Thoracic aorta (tissue), 2 donors: Measurements from ENCODE around the gene AHI1. TPM values are rescaled to one million over a fixed set of nuclear protein-coding genes. Genes with fewer than 3 reads are reported as not detected.

Experiments used
- ATAC-seq: fragments of 150-250 bp; one replicate; pipeline ENCODE4 v1.8.0; 2017; ENCODE audit warnings: low read depth; ENCODE audit not compliant: insufficient number of reproducible peaks, low FRiP score
- DNase-seq: peaks from one replicate; pipeline ENCODE4 v3.0.0-alpha.2; 2020; ENCODE audit warnings: low spot score
- H3K27ac ChIP-seq, 2 donors: fragments of 200-600 bp; sonication (generic); 1 replicate in 1 of 2; 2 replicates in 1 of 2; pipeline ENCODE4 v1.5.1; 2016; ENCODE audit warnings: mild to moderate bottlenecking in 2 of 2, moderate library complexity in 2 of 2
- H3K27me3 ChIP-seq: fragments of 200-600 bp; sonication (generic); replicated peaks from 2 replicates; pipeline ENCODE4 v1.6.0; 2016; ENCODE audit warnings: mild to moderate bottlenecking; ENCODE audit not compliant: insufficient read depth
- H3K36me3 ChIP-seq: fragments of 200-600 bp; sonication (generic); one replicate; pipeline ENCODE4 v1.5.1; 2016
- H3K4me1 ChIP-seq, 2 donors: fragments of 200-600 bp; sonication (generic); 1 replicate in 1 of 2; 2 replicates in 1 of 2; pipeline versions ENCODE4 v1.5.1 to v1.6.0; 2016; ENCODE audit warnings: low read depth in 2 of 2, mild to moderate bottlenecking in 1 of 2; ENCODE audit not compliant: control insufficient read depth in 1 of 2
- H3K4me3 ChIP-seq: fragments of 200-600 bp; sonication (generic); 2 replicates; pipeline ENCODE4 v1.5.1; 2016; ENCODE audit warnings: mild to moderate bottlenecking
- H3K9me3 ChIP-seq: fragments of 200-600 bp; sonication (generic); 2 replicates; pipeline ENCODE4 v1.5.1; 2016
- CTCF ChIP-seq: fragments of 200-600 bp; sonication (generic); IDR thresholded peaks from one replicate; pipeline ENCODE4 v1.5.1; 2019; ENCODE audit warnings: antibody characterized with exemption
- total RNA-seq, 2 donors: library from RNA; depleted of rRNA; stranded (reverse); fragments of >200 nt; gene quantifications; one replicate each; pipeline versions ENCODE4 v1.1.0 to v1.2.3, GENCODE V29; 2016

The AHI1 gene
- 10 to 100 TPM; 21.7 to 65.5 TPM for total RNA-seq

DNA sequence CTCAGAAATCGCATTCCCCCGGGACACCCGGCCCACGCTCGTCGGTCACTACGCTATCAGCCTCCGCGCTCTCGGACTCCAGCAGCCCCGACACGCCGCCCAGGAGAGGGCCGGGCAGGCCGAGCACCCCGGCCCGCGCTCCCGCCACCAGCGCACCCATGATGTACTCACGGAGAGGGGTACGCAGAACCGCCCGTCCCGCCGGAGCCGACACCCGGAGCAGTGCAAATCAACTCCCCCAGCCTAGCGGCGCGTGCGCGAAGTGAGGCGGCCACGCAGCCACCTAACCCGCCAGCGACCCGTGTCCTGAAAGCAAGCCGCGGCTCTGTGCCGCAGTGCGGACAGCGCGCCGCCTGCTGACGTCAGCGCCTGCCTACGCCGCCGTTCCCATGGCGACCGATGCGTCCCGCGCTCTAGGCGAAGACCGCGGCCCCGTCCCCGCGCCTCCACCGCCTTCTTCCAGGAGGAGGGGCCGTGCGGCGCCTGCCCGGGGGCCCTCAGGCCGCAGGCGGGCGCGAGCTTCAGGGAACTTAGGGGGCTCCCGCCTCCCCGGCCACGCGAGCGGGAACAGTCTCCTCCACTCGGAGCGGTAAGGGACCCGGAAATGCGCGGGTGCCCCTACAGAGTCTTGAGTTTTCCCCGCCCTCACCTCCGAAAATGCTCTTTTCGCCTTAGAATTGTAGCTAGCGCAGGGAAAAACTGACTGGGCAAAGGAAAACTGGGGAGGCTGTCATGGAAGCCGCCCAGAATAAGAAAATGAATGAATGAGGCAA is at the start of gene AHI1:
Gene AHI1, minus strand, starts transcription at position 329 of the 773 bp plus-strand sequence. CDS start 5,503 bp downstream, outside the sequence.
- H3K27me3 ChIP-seq, result no peaks in the 10 kb centered on the region
- DNase-seq, result peak; percentile 80
- H3K4me1 ChIP-seq, result peaks cover 9 to 16% of the 10 kb centered on the region in 2 donors
- no peak for TF ChIP-seq CTCF
- H3K9me3 ChIP-seq, result no peaks in the 10 kb centered on the region
- H3K27ac ChIP-seq, result peak within 1 kb of the TSS; percentile 97 to 99
- H3K4me3 ChIP-seq, result peak within 1 kb of the TSS; percentile 95
- ATAC-seq, result peak; percentile 92
- H3K36me3 ChIP-seq, result no peaks in the 10 kb centered on the region

DNA sequence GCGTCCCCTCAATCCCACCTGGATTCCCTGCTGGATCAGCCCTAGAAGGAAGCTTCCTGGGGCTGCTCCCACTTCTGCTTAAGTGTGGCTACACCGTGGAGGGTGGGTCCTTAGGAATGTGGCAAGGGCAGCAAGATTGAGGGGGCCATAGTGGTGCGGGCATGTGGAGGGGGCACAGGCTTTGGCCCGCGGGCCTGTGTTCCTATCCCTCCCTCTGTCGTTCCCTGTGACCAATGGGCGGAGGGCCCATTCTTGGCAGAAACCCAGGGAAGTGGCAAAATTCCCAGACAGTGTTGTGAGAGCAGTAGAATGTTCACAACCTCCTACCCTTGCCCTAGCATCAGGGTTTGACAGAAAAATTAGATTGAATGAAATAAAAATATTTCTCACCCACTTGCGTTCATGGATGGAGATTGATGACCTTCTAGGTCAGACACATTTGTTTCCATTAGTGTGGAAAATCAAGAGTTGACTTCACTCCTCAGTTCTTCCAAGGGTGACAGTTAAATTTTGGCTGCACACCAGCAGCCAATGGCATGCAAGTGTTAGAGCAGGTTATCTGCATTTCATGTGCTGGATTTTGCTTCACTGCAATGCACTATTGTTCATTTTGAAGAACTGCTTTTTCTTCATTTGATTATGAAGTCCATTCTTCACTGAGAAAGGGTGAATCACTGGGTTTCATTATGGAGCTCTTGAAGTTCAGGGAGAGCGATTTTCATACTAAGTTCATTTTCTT is 49.3 kb upstream of the AHI1 start:
- TF ChIP-seq CTCF, result no peak
- DNase-seq, result no peak
- Histone ChIP-seq H3K9me3 (no peaks in the 10 kb centered on the region), H3K4me1 (no peaks in the 10 kb centered on the region), H3K27ac (no peak overlapping the region), H3K27me3 (no peaks in the 10 kb centered on the region), H3K4me3 (no peak overlapping the region), H3K36me3 (no peaks in the 10 kb centered on the region)
- no peak for ATAC-seq

DNA sequence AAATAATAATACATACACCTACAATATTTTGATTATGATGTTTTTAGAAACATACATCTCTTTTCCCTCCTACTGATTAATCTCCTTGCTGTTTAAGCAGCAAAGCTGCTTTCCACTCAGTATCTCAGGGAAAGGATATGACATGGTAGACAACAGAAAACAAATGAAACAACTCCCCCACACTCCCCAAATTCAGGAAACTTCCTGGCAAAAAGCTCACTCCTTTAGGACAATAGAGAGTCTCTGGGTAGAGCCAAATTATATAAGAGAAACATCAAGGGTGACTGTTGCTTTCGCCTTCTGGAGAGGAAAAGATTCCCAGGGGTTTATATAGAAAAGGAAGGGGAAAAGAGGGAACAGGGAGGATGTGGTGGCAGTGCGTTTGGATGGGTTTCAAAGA is 48.7 kb upstream of the AHI1 start:
- DNase-seq (no peak), ATAC-seq (no peak)
- Histone ChIP-seq H3K27me3 (no peaks in the 10 kb centered on the region), H3K9me3 (no peaks in the 10 kb centered on the region), H3K4me3 (no peak overlapping the region), H3K4me1 (no peaks in the 10 kb centered on the region), H3K36me3 (no peaks in the 10 kb centered on the region), H3K27ac (no peak overlapping the region)
- TF ChIP-seq CTCF, result no peak

DNA sequence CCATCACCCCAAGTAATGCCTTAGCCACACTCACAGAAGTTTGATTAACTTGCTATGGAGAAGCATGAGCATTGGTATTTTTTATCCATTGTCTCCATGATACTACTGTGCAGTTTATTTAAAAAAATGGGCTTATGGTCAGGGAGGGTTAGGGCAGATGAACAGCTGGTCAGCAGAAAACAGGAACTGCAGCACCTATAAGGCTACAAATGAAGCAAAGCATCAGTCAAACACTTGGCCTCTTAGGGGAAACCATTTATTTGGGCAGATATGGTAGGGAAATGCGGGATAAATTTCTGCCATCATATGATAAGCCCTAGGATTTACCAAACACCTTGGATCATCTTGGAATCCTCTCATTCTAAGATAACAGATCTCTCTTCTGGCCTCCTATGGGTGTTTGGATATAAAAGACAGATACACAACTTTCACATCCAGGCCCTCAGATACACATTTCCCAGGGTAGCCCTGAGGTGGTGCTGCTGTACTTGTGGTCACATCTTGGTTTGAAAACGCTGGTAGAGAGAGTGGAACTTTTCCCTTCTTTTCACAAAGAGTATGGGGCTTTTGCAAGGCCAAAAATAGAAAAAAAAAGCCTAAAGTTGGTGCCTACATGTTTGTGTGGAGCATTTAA is 42.8 kb upstream of the AHI1 start:
- Histone ChIP-seq H3K4me1 (no peaks in the 10 kb centered on the region), H3K36me3 (no peaks in the 10 kb centered on the region), H3K4me3 (no peak overlapping the region), H3K9me3 (no peaks in the 10 kb centered on the region), H3K27me3 (no peaks in the 10 kb centered on the region), H3K27ac (no peak overlapping the region)
- ATAC-seq (no peak), DNase-seq (no peak)
- no peak for TF ChIP-seq CTCF

DNA sequence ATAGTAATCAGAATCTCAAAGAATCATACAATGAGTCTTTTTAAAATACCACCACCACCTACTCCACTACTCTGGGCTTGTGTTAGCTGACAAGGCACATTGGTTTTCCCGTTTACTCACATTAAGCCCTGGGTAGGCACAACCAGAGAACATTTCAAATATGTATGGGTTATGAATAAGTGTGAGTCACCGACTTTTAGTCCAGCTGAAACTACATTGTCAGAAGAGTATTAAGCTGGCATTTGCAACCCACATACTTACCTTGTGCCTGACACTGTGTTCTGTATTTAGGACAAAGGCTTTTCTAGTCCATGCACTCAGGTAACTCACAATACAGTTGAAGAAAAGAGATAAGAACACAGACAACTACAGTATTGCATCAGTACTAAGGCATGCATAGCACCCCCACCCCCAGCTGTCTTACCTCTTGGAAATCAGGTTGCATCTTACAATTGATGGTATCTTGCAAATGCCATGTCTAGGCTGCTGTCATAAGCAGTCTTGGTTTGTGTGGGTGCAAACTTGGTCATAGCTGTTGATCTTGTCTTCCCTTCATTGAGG is 40.3 kb upstream of the AHI1 start:
- Histone ChIP-seq H3K27ac (no peak overlapping the region), H3K27me3 (no peaks in the 10 kb centered on the region), H3K36me3 (no peaks in the 10 kb centered on the region), H3K9me3 (no peaks in the 10 kb centered on the region), H3K4me3 (no peak overlapping the region), H3K4me1 (no peaks in the 10 kb centered on the region)
- TF ChIP-seq CTCF, result no peak
- DNase-seq (no peak), ATAC-seq (peak; percentile 36)
